Measurements from ENCODE around the gene MOCOS. TPM values are rescaled to one million over a fixed set of nuclear protein-coding genes. Genes with fewer than 3 reads are reported as not detected.

MOCOS gene
- total and polyA plus RNA-seq, 2 of the 8 experiments (the other 6 are each of a cell fraction or from before 2014, with no cell fraction given) = 4.7 to 5.8 TPM

GRCh38 chr18:36183987-36184386 is 3.3 kb upstream of the MOCOS start:
- H2BK20ac ChIP-seq (ENCODE audit: low read length) = no peak overlapping the region
- no peak overlapping the region for H3K56ac ChIP-seq (replicated peaks; ENCODE audit: insufficient read length, low read depth, low read length)
- no peak overlapping the region for H2BK5ac ChIP-seq (ENCODE audit: low read depth, low read length)
- peaks cover 0 to 1% of the 10 kb centered on the region in 2 experiments; a peak in 1 of 4 replicates for H3K79me2 ChIP-seq (ENCODE audit: control insufficient read depth in 1 of 2, insufficient read depth in 2 of 2, low read length in 2 of 2)
- DNase-seq (ENCODE audit: low read depth in 1 of 2, low spot score in 2 of 2) = no peak
- no peak overlapping the region for H3K18ac ChIP-seq (ENCODE audit: extremely low read depth, low read length)
- no peak overlapping the region for H3K4me3 ChIP-seq (ENCODE audit: extremely low read depth in 1 of 4, insufficient read depth in 2 of 4, low read depth in 3 of 4, low read length in 4 of 4)
- H4K20me1 ChIP-seq (replicated peaks in 1 of 2; ENCODE audit: control insufficient read depth in 1 of 2, insufficient read depth in 2 of 2, low read length in 2 of 2) = no peaks in the 10 kb centered on the region
- H3K14ac ChIP-seq (ENCODE audit: insufficient read length) = no peak overlapping the region
- ChIA-PET POLR2A (ENCODE audit: partially characterized antibody) (interaction anchor here (0.6 to 6.6 kb wide), 4 partner anchors 15 to 103 kb away, joined by 3 to 56 read pairs (median 4); no protein-coding TSS in a partner anchor), CTCF (ENCODE audit: partially characterized antibody) (interaction anchor here (6.7 kb wide), 1 partner anchor 100 kb away, joined by 35 read pairs; no protein-coding TSS in a partner anchor)
- H3K23ac ChIP-seq (ENCODE audit: insufficient read length) = no peak overlapping the region
- no peaks in the 10 kb centered on the region for H3K79me1 ChIP-seq (ENCODE audit: low read depth, low read length)
- peaks cover 15% of the 10 kb centered on the region; the same call in 1 of the 2 replicates for H3K23me2 ChIP-seq (ENCODE audit: low read depth, low read length)
- H2BK120ac ChIP-seq (replicated peaks; ENCODE audit: low read depth, low read length) = no peak overlapping the region
- no peak overlapping the region for H4K91ac ChIP-seq (replicated peaks; ENCODE audit: insufficient read length, low read length)
- no peak for FAIRE-seq
- no peaks in the 10 kb centered on the region for H3K9me3 ChIP-seq (ENCODE audit: insufficient read depth in 2 of 2, low read depth in 1 of 2, low read length in 1 of 2)
- no peak overlapping the region for H2BK15ac ChIP-seq (ENCODE audit: low read length)
- no peak overlapping the region for H3K9ac ChIP-seq (replicated peaks in 1 of 4; ENCODE audit: extremely low read depth in 1 of 4, low read depth in 3 of 4, low read length in 3 of 4)
- TF ChIP-seq SP2 (IDR thresholded peaks at IDR 0.05; ENCODE audit: low read length) (no peak), USF2 (IDR thresholded peaks at IDR 0.05; ENCODE audit: low read length) (no peak)
- no peak overlapping the region for H2AFZ ChIP-seq (ENCODE audit: low read length)
- H3K27ac ChIP-seq (ENCODE audit: low read depth, low read length) = no peak overlapping the region
- no peaks in the 10 kb centered on the region for H3K36me3 ChIP-seq (ENCODE audit: control insufficient read depth in 2 of 4, insufficient read depth in 4 of 4, low read length in 3 of 4)
- H4K8ac ChIP-seq (ENCODE audit: extremely low read depth, insufficient read depth, low read length) = no peak overlapping the region
- H3K27me3 ChIP-seq (replicated peaks in 1 of 4; ENCODE audit: control insufficient read depth in 3 of 4, extremely low read depth in 1 of 4, insufficient read depth in 3 of 4, low read length in 3 of 4) = peaks cover 0 to 38% (median 26%) of the 10 kb centered on the region in 4 experiments; a peak in 6 of 7 replicates
- no peak overlapping the region for H2BK12ac ChIP-seq (ENCODE audit: low read depth, low read length)
- WGBS, 2 experiments (ENCODE audit: extremely low coverage in 1 of 2, insufficient coverage in 1 of 2, insufficient read length in 1 of 2, insufficient replicate concordance in 2 of 2, low coverage in 1 of 2, low lambda C conversion rate in 2 of 2, missing lambda C conversion rate in 1 of 2) = 89% methylated on average over 2 of the region's 2 CpGs; no CpG with 5 or more reads in 1 of the 2 experiments
- no peak overlapping the region for H4K5ac ChIP-seq (ENCODE audit: insufficient read length, low read depth, low read length)
- no peak overlapping the region for H3K4me2 ChIP-seq (ENCODE audit: insufficient read depth in 1 of 2, low read depth in 2 of 2, low read length in 2 of 2)
- H3K4ac ChIP-seq (replicated peaks; ENCODE audit: insufficient read length, low read depth, low read length) = no peak overlapping the region
- H2AK5ac ChIP-seq (ENCODE audit: low read depth, low read length) = no peak overlapping the region
- peaks cover 1 to 11% (median 8%) of the 10 kb centered on the region in 4 experiments for H3K4me1 ChIP-seq (replicated peaks in 1 of 4; ENCODE audit: control insufficient read depth in 3 of 4, insufficient read depth in 4 of 4, low read length in 3 of 4)

Measured in H1 (cell line).